Retina (tissue), 1 donor: ENCODE results near the gene ASCC2.
A peak's percentile ranks its signal among the peaks of the same experiment; 100 is the strongest.
"Not testable (repeated sequence)": the region's sequence is repeated elsewhere in the genome, so short reads cannot be mapped to it uniquely, and the experiment has no call there.

Experiments used
- DNase-seq: peaks from one replicate; pipeline ENCODE4 v3.0.0-alpha.2; 2016

ASCC2 gene

GRCh38 chr22:29782061-29782845 lies 55.8 kb downstream of the ASCC2 start:
- DNase-seq: no peak

- peak; percentile 13 for DNase-seq
Observed at GRCh38 chr22:29780748-29781676, 57.1 kb downstream of the ASCC2 start.

- no peak for DNase-seq
Observed at GRCh38 chr22:29780220-29780619, 57.9 kb downstream of the ASCC2 start.

GRCh38 chr22:29773233-29773632 lies 64.8 kb downstream of the ASCC2 start:
- no peak for DNase-seq

GRCh38 chr22:29772170-29772641 lies 65.9 kb downstream of the ASCC2 start:
- DNase-seq: peak; percentile 27

- no peak for DNase-seq
Observed at GRCh38 chr22:29769723-29770321, 68.3 kb downstream of the ASCC2 start.

- DNase-seq: no peak
Observed at GRCh38 chr22:29768052-29768693, 69.9 kb downstream of the ASCC2 start.

- peak; percentile 100 for DNase-seq
Observed at GRCh38 chr22:29767171-29768051, 70.7 kb downstream of the ASCC2 start, which contains the start of gene UQCR10. Gene UQCR10, plus strand, starts transcription at chr22:29767369. Its CDS starts 30 bp downstream, at chr22:29767399.

GRCh38 chr22:29766632-29767170 lies 71.4 kb downstream of the ASCC2 start, which contains the start of gene ZMAT5:
Gene ZMAT5, minus strand, starts transcription at chr22:29767007. Its CDS starts 18,463 bp downstream, at chr22:29748544.
- peak; percentile 100 for DNase-seq

- DNase-seq: no peak
Observed at GRCh38 chr22:29765905-29766631, 72.0 kb downstream of the ASCC2 start.

GRCh38 chr22:29762263-29762662 lies 75.8 kb downstream of the ASCC2 start:
- DNase-seq: no peak

- DNase-seq: no peak
Observed at GRCh38 chr22:29758959-29759358, 79.1 kb downstream of the ASCC2 start.

GRCh38 chr22:29758068-29758622 lies 79.9 kb downstream of the ASCC2 start:
- no peak for DNase-seq

- DNase-seq: no peak
Observed at GRCh38 chr22:29757096-29757495, 81.0 kb downstream of the ASCC2 start.

- no peak for DNase-seq
Observed at GRCh38 chr22:29756341-29756740, 81.7 kb downstream of the ASCC2 start.

- no peak for DNase-seq
Observed at GRCh38 chr22:29755889-29756288, 82.2 kb downstream of the ASCC2 start.

- DNase-seq: not testable (repeated sequence)
Observed at GRCh38 chr22:29754658-29755395, 83.2 kb downstream of the ASCC2 start.

- DNase-seq: no peak
Observed at GRCh38 chr22:29753808-29754657, 84.0 kb downstream of the ASCC2 start.
